GF-D8 (cell line): ENCODE results near the gene OR4C45.
"Not testable (repeated sequence)": the region's sequence is repeated elsewhere in the genome, so short reads cannot be mapped to it uniquely, and the experiment has no call there.

Experiments
- DNase-seq: peaks from one replicate; lab custom pipeline; 2025; lab: John Stamatoyannopoulos, UW

OR4C45 gene

DNA sequence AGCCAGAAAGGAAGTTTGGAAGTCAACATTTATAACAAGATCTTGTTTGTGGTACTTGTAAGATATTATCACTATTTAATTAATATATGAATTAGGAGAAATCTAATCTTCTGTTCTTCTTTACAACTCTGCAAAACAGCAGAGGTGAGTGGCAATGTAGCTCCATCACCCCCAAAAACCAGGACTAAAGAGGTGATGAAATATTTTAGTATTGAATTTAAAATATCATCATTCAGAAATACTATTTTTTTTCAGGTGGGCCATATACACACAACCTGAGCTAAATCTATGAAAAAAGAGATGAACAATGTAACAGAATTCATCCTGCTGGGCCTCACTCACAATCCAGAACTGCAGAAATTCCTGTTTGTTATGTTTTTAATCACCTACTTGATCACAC, at the start of gene OR4C45:
Gene OR4C45, plus strand, starts transcription at position 301 of the 400 bp plus-strand sequence.
- DNase-seq: no peak

DNA sequence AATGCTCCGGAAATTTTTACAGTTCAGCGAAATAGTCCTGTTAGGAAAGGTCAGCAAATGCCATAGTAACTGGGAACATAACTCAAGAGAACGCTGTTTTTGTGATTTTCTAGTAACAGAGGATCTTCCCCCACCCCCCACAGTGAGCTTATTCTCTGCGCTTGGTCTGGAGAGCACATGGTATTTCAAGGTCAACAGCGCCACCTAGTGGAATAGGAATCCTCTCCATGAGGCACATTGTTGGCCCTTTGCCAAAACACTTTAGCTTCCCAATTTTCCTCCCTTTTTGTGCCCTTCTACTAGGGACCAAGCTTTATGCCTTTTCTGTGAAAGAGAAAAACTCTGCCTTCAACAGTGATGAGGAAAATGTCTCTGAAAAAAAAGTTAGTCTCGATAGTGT, 37.1 kb upstream of the OR4C45 start:
- no peak for DNase-seq

DNA sequence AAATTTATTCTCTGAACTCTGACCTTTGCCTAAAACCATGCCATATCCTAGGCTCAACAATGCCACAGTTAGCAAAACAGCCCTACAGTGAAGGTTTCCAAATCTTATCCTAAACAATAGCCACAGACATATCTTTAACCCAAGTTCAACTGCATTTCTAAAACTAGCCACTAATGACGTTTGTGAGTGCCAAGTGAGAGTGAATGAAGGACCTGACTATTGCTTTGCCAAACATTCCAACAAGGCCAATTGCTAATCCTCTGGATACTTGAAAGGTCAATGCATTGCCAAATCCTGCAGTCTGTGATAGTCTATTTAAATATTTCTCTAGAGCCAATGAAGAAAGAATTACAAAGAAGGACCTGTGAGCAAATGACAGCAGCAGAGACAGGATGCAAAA, 2.5 kb upstream of the OR4C45 start:
- DNase-seq: no peak

DNA sequence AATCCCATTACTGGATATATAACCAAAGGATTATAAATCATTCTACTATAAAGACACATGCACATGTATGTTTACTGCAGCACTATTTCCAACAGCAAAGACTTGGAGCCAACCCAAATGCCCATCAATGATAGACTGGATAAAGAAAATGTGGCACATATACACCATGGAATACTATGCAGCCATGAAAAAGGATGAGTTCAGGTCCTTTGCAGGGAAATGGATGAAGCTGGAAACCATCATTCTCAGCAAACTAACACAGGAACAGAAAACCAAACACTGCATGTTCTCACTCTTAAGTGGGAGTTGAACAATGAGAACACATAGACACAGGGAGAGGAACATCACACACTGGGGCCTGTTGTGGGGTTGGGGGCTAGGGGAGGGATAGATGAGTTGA, 3.6 kb downstream of the OR4C45 start:
- DNase-seq: not testable (repeated sequence)

DNA sequence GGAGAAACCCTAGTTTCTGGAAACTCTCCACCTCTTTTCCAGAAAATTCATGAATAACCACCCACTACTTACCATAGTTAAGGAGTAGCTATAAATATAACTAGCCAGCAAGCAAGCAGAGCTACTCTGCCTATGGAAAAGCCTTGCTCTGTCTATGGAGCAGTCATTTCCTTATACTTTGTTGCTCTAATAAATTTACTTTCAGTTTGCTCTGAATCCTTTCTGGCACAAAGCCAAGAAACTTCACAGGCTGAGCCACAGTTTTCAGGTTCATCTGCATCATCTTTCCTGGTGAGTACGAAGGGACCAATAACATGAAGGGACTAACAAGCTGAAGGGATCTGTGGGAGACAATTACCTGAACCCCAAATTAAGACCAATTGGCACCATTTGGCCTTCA, 4.6 kb downstream of the OR4C45 start:
- DNase-seq: no peak

DNA sequence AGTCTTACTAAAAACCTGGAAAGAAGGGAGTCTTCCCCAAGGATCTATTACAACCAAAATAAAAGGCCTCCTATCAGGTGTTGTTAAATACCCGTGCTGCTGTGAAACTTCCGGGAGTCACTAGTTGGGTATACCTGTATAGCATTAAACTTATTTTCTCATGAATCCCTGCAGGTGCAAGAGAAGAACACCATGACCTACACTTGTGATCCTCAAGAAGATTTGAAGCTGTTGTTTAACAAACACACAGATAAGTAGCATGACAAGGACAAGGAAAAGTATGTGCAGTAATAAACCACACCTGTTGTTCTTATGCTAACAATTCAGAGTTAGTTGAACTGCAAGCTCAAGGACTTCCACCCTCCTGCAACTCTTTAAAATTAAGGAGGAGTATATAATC, 12.0 kb downstream of the OR4C45 start:
- no peak for DNase-seq

DNA sequence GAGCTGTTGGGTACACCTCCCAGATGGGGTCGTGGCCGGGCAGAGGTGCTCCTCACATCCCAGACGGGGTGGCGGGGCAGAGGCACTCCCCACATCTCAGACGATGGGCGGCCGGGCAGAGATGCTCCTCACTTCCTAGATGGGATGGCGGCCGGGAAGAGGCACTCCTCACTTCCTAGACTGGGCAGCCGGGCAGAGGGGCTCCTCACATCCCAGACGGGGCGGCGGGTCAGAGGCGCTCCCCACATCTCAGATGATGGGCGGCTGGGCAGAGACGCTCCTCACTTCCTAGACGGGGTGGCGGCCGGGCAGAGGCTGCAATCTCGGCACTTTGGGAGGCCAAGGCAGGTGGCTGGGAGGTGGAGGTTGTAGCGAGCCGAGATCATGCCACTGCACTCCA, 30.4 kb downstream of the OR4C45 start:
- DNase-seq: not testable (repeated sequence)

DNA sequence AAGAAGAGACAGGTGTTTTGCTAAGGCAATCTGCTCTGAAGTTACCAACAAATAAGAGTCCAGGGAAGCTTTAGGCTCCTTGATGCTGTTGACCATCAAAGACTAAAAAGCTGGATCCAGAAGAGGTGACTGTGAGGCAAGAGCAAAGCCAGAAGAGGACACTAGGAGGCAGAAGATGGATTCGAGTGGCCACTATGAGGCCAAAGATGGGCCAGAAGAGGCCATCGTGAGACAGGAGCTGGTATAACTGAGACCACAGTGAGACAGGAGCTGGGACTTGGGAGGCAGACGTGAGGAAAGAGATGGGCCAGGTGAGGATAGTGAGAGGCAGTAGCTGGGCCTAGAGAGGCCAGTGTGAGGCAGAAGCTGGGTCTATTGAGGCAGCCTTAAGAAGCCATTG, 37.7 kb downstream of the OR4C45 start:
- DNase-seq: no peak

DNA sequence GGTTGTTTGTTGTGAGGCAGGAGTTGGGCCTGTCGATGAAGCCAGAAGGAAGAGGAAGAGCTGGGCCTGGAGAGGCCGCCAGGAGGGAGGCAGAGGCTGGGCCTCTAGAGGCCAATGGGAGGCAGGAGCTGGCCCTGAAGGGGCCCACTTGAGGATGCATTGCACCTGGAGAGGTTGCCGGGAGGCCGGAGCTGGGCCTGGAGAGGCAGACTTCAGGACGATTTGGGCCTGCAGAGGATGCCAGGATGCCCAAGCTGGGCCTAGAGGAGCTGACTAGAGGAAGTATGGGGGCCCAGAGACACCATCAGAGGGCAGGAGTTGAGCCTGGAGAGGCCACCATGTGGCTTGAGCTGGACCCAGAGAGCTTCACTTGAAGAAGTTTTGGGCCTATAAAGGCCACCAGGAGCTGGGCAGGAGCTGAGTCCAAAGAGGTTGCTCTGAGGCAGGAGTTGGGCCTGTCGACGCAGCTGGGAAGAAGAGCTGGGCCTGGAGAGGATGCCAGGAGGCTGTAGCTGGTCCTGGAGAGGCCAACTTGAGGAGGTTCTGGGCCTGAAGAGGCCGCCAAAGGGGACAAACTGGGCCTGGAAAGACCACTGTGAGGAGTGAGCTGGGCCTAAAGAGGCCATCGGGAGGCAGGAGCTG, 39.0 kb downstream of the OR4C45 start:
- no peak for DNase-seq

DNA sequence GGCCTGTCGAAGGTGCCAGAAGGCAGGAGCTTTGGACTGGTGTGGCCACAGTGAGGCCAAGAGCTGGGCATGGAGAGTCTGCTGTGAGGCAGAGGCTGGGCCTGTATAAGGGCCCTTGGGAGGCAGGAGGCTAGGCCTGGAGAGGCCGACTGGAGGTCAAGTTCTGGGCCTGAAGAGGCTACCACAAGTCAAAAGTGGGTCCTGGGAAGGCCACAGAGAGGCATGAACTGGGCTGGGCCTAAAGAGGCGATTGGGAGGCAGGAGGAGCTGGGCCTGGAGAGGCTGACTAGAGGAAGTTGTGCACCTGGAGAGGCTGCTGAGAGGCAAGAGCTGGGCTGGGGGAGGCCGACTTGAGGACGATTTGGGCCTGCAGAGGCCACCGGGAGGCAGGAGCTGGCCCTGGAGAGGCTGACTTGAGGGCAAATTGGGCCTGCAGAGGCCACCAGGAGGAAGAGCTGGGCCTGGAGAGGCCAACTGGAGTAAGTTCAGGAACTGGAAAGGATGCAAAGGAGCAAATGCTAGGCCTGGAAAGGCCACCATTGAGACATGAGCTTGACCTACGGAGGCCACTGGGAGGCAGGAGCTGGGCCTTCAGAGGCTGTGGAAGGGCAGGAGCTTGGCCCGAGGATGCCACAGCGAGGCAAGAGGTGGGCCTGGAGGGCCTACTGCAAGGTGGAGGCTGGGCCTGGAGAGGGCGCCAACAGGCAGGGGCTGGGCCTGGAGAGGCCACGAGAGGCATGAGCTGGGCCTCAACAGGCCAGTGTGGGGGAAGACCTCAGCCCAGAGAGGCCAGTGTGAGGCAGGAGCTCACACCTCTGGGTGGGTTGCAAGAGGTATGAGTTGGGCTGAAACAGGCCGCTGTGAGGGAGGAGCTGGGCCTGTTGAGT, 39.8 kb downstream of the OR4C45 start:
- DNase-seq: no peak

DNA sequence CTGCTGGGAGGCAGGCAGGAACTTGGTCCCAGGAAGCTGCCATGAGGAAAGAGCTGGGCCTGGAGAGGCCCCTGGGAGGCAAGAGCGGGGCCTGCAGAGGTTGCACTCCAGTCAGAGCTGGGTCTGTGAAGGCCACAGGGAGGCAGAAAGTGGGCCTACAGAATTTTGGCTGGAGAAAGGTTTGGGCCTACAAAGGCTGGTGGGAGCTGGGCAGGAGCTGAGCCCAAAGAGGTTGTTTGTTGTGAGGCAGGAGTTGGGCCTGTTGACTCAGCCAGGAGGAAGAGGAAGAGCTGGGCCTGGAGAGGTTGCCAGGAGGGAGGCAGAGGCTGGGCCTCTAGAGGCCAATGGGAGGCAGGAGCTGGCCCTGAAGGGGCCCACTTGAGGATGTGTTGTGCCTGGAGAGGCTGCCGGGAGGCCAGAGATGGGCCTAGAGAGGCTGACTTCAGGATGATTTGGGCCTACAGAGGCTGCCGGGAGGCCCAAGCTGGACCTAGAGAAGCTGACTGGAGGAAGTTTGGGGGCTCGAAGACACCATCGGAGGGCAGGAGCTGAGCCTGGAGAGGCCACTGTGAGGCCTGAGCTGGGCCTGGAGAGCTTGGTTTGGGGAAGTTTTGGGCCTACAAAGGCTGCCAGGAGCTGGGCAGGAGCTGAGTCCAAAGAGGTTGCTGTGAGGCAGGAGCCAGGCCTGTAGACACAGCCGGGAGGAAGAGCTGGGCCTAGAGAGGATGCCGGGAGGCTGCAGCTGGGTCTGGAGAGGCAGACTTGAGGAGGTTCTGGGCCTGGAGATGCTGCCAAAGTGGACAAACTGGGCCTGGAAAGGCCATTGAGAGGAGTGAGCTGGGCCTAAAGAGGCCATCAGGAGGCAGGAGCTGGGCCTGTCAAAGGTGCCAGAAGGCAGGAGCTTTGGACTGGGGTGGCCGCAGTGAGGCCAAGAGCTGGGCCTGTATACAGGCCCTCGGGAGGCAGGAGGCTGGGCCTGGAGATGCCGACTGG, 40.7 kb downstream of the OR4C45 start:
- no peak for DNase-seq

DNA sequence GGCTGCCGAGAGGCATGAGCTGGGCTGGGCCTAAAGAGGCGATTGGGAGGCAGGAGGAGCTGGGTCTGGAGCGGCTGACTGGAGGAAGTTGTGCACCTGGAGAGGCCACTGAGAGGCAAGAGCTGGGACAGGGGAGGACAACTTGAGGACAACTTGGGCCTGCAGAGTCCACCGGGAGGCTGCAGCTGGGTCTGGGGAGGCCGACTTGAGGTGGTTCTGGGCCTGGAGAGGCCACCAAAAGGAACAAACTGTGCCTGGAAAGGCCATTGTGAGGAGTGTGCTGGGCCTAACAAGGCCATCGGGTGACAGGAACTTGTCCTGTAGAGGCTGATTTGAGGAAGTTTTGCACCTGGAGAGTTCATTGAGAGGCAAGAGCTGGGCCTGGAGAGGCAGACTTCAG, 41.5 kb downstream of the OR4C45 start:
- DNase-seq: no peak

DNA sequence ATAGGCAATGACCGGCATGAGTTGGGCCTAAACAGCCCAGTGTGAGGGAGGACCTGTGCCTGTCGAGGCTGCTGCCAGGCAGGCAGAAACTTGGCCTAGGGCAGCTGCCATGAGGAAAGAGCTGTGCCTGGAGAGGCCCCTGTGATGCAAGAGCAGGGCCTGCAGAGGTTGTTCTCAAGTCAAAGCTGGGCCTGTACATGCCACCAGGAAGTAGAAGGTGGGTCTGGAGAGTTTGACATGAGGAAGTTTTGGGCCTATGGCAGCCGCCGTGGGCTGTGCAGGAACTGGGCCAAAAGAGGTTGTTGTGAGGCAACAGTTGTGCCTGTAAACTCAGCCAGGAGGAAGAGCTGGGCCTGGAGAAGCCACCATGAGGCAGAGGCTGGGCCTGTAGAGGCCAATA, 43.2 kb downstream of the OR4C45 start:
- DNase-seq: peak; percentile 0

DNA sequence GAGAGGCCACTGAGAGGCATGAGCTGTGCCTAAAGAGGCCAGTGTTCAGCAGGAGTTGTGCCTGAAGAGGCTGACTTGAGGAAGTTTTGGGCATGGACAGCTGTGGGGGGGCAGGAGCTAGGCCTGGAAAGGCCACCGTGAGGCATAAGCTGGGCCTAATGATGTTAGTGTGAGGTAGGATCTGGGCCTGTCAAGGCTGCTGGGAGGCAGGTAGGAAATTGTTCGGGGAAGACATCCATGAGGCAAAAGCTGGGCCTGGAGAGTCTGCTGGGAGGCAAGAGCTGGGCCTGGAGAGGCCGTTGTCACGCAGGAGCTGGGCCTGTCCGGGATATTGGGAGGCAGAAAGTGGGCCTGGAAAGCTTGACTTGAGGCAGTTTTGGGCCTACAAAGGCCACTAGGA, 44.9 kb downstream of the OR4C45 start:
- DNase-seq: no peak

DNA sequence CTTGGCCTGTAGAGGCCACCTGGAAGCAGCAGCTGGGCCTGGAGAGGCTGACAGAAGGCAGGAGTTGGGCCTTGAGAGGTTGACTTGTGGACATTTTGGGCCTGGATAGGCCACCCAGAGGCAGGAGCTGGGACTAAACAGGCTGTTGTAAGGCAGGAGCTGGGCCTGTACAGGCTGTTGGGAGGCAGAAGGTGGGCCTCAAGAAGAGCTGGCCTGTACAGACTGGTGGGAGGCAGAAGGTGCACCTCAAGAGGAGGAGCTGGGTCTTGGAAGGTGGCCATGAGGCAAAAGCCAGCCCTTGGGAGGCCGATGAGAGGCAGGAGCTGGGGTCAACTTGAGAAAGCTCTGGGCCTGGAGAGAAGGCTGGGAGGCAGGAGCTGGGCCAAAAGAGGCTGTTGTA, 45.3 kb downstream of the OR4C45 start:
- no peak for DNase-seq

DNA sequence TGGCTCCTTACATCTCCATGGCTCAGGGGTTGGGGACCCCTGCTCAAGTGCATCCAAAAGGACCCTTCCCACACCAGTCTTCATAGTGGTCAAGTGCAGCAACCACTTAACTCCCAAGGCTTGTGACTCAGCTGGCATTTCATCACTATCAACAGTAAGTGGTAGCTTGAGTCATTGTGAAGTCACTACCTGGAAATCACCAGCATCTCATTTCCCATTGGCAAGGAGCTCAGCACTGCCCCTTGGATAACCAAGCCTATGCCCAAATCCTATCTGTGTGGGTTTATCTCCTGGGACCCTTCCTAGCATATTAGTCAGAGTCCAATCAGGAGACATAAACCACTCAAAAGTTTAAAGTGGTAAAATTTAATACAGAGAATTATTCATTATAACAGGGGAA, 46.3 kb downstream of the OR4C45 start:
- DNase-seq: not testable (repeated sequence)

DNA sequence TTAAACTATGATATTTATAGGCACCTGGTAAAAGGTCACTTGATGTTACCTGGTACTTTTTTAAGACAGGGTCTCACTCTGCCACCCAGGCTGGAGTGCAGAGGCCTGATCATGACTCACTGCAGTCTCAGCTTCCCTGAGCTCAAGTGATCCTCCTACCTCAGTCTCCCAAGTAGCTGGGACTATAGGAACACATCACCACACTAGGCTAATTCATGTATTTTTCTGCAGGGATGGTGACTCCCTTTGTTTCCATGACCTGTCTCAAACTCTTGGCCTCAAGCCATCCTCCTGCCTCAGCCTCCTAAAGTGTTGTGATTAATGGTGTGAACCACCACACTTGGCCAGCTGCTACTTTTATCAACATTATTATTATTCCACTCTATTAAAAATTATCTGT, 47.6 kb downstream of the OR4C45 start:
- no peak for DNase-seq
